ENCODE results near the gene SLC22A17.
"Not testable (repeated sequence)": the region's sequence is repeated elsewhere in the genome, so short reads cannot be mapped to it uniquely, and the experiment has no call there.

SLC22A17 gene

DNA sequence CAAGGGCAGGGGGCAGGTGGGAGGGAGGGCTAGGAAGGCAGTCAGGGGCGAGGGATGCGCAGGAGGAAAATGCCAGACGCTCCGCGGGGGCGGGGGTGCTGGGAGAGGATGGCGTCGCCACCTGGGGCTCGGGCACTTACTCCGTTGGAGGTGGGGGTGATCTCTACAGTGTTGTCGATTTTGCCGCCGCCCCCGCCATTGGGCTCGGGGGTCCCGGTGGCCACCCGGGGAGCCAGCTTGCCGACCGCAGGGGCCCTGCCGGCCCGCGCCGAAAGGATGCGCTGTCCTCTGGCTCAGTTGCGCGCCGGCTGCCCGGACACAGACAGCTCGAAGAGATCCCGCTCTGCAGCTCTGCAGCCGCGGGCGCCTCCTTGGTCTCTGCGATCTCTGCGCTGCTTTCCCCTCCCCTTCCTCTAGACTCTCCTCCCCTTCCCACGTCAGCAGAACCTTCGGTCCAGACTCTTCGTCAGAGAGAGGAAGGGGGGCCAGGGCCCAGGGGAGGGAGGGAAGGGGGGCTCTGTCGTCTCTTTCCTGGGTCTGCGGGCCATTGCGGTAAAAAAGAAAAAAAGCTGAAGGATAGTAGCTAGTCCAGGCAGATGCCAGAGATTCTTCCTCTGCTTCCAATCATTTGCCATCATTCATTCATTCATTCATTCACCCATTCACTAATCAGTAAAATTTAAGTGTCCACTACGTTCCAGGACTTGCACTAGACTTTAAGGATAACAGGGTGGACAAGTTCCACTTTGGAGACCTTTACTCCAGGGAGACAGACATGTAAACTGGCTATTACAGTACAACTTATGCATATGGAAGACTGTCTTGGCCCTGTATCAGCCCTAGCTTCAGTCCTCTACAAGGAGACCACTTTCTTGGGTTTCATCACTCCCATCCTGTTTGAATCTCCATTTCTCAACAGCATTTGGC is at the start of gene SLC22A17:
TSS of gene SLC22A17 (minus strand) at position 382 of the 927 bp plus-strand sequence.
- DNase-seq (ENCODE audit: low read depth, low spot score): peak; percentile 90

- no peak for DNase-seq (ENCODE audit: low read depth, low spot score)
These were observed 48.6 kb upstream of the SLC22A17 start for GRCh38 chr14:23401291-23401690.

GRCh38 chr14:23400496-23401149 is 47.9 kb upstream of the SLC22A17 start:
- not testable (repeated sequence) for DNase-seq (ENCODE audit: low read depth, low spot score)

DNA sequence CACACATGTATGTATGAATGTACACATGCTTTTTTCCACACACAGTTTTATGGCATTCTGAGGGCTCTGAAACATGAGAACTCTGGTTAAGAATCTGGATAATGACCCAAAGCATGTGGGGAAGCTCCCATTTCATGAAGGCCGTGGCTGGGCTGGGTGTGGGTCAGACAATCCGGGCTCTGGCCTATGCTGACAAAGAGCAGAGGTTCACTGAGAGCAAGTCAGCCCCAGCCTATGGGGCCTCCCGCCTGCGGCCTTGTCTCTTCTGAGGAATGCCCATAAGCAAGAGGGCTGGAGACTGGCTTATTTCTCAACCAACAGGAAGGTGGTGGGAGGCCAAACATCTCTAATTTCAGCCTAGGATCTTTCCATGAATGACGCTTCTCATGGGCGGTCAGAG is 46.9 kb upstream of the SLC22A17 start:
- DNase-seq (ENCODE audit: low read depth, low spot score): no peak

GRCh38 chr14:23399136-23399535 is 46.4 kb upstream of the SLC22A17 start:
- no peak for DNase-seq (ENCODE audit: low read depth, low spot score)

DNA sequence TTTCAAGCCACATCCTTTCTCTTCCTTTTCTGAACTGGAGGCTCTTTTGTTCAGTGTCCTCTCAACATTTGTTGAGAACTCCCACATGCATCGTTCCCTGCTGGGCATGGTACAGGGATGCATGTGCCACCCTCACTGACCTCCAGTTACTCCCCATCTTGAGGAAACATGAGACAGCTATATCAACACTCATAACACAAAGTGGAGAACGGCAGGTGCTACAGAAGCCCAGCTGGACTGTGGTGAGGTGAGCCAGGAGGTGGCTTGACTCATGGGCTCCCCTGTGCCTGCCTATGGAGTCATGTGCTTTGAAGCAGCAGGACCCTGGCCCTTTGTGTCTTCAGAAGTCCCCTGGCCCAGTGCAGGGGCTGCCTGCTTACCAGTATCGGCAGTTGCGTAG is 45.7 kb upstream of the SLC22A17 start:
- DNase-seq (ENCODE audit: low read depth, low spot score): no peak

DNA sequence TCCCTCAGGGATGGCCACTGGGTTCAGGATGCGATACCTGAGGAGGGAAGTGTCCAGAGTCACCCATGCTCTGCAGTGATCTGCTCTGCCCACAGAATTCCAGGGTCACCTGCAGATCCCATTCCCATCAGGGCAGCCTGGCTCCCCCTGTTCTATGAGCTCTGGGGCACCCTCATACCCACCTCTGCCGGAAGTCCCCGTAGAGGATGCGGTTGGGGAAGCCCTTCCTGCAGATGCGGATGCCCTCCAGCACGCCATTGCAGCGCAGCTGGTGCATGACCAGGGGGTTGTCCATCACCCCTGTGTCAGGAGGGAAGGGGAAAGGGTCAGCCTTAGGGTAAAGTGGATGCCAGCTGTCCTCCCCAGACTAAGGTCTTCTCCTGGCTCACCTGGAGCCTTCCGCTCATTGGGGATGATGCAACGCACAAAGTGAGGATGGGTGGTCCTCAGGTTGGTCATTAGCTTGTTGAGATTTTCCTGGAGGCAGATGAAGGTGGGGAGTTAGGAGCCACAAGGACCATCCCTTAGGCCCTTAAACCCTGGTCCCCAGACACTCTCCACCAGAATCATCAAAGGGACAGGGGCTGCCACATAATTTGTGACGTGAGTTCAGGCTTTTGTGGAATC is 44.2 kb upstream of the SLC22A17 start:
- no peak for DNase-seq (ENCODE audit: low read depth, low spot score)

DNA sequence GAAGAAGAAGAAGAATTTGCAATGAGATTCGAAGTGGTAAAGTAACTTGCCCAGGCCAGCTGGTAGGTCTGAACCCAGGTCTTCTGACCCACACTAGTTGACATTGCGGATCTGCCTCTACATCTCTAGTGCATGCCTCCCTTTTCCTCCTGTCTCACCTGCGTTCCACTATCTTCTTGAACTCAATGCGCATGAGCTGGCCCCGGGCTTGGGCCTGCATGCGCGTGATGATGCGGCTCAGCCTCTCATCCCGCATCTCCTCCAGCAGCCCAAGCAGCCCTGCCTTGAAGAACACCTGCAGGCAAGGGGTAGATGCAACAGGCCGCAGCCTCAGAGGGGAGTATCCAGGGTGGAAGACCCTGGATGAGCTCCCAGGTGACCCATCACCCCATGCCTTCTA is 43.4 kb upstream of the SLC22A17 start:
- DNase-seq (ENCODE audit: low read depth, low spot score): no peak

GRCh38 chr14:23392613-23393012 is 39.9 kb upstream of the SLC22A17 start:
- peak; percentile 14 for DNase-seq (ENCODE audit: low read depth, low spot score)

- not testable (repeated sequence) for DNase-seq (ENCODE audit: low read depth, low spot score)
These were observed 37.2 kb upstream of the SLC22A17 start for GRCh38 chr14:23389871-23390270.

- DNase-seq (ENCODE audit: low read depth, low spot score): no peak
These were observed 36.7 kb upstream of the SLC22A17 start for GRCh38 chr14:23389396-23389795.

DNA sequence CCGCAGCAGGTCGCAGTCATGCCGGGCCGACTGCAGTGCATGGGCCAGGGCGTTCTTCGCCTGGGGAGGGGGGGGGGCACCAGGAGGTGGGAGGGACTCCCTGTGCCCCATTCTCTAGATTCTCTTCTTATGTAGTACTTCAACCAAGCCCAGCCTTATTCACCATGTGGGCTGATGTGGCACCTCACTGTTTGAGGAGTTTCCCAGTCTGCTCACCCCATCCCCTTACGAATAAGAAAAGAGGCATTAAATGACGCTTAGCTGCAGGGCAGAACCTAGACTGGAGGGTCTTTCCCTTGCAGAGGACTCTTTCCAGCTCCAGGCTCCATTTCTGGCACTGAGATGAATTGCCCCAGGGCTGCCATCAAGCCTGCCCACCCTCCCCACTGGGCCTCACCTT is 36.3 kb upstream of the SLC22A17 start:
- no peak for DNase-seq (ENCODE audit: low read depth, low spot score)

- no peak for DNase-seq (ENCODE audit: low read depth, low spot score)
These were observed 35.5 kb upstream of the SLC22A17 start for GRCh38 chr14:23387916-23388882.

- DNase-seq (ENCODE audit: low read depth, low spot score): no peak
These were observed 34.3 kb upstream of the SLC22A17 start for GRCh38 chr14:23386999-23387398.

DNA sequence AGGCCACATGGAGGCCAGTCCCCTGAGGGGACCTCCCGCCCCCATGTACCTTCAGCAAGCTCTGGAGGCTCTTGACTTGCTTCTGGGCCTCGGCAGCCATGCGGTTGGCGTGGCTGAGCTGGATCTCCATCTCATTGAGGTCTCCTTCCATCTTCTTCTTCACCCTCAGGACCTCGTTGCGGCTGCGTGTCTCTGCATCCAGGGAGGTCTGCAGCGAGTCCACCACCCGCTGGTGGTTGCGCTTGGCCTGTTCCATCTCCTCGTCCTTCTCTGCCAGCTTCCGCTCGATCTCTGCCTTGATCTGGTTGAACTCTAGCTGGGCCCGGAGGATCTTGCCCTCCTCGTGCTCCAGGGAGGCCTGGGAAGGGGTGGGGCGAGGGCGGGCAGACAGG is 33.6 kb upstream of the SLC22A17 start:
- DNase-seq (ENCODE audit: low read depth, low spot score): not testable (repeated sequence)

GRCh38 chr14:23385642-23386265 is 33.1 kb upstream of the SLC22A17 start:
- peak; percentile 21 for DNase-seq (ENCODE audit: low read depth, low spot score)

DNA sequence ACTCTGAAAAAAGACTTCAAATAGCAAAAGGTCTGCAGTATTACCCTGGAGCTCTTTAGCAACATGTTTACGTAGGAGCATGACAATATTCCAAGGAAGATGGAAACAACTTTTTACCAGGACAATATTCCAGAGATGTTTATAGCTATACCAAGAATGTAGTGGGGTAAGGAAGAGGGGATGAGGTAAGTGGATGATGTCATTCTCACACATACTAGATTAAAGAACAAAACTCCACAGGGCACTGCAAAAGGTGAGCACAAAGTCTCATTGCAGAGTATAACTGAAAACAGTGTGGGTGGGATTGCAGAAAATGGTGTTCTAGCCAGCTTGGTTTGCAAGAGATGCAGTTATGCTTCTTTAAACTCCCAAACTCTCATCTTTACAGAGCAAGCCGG is 32.6 kb upstream of the SLC22A17 start:
- no peak for DNase-seq (ENCODE audit: low read depth, low spot score)

- no peak for DNase-seq (ENCODE audit: low read depth, low spot score)
These were observed 31.8 kb upstream of the SLC22A17 start for GRCh38 chr14:23384364-23385080.

DNA sequence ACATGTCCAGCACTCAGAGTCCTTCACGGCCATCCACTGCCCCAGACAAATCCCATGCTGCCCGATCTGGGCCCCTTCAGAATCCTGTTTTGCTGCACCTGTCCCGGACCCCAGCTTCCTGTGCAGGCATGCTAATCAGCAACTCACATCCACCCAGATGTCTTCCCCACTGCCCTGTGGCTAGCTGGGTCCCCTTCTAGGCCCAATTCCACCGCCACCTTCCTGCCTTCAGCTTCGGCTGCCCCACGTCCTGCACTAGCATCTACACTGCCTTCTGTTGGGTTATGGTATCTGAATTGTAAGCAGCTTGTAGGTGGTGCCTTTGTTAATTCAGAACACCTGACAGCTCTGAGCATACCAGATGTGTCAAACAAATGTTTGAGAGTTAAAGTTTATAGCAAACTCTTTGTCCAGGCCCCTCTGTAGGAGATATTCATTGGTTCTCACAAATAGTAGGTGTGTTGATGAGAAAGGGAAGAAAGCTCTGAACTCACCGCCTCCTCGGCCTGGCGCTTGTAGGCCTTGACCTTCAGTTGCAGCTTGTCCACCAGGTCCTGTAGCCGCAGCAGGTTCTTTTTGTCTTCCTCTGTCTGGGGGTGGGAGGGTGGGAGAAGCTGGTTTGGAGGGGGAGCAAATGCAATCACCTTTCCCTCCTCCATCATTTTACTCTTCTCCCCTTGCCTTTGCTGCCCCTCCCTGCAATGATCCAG is 30.2 kb upstream of the SLC22A17 start:
- DNase-seq (ENCODE audit: low read depth, low spot score): no peak
